H1 (cell line): ENCODE measurements around the gene ARHGEF26. TPM values are rescaled to one million over a fixed set of nuclear protein-coding genes. Genes with fewer than 3 reads are reported as not detected.

ENCODE experiments used
- ATF3 ChIP-seq: IDR thresholded peaks from 2 replicates; pipeline ENCODE4 v1.6.1; 2011; ENCODE audit warnings: low read depth, mild to moderate bottlenecking, low read length; ENCODE audit not compliant: insufficient read depth
- BACH1 ChIP-seq: IDR thresholded peaks from 2 replicates; pipeline ENCODE4 v1.6.1; 2012; ENCODE audit warnings: low read length, improper control_type of control experiment
- HDAC2 ChIP-seq, 2 experiments: fragments of 300-600 bp in 1 of 2; sonication (generic) in 1 of 2; IDR thresholded peaks; 2 replicates each; pipeline ENCODE4 v1.6.1; 2011 to 2012; ENCODE audit warnings: low read depth in 2 of 2, low read length in 2 of 2, mild to moderate bottlenecking in 2 of 2, moderate library complexity in 2 of 2, borderline replicate concordance in 1 of 2, inconsistent platforms in 1 of 2
- KDM5A ChIP-seq: fragments of 200-600 bp; IDR thresholded peaks from 2 replicates; pipeline ENCODE4 v1.7.1; 2012; ENCODE audit warnings: mild to moderate bottlenecking, low read length, inconsistent platforms, mixed read lengths
- MAFK ChIP-seq: IDR thresholded peaks from 2 replicates; pipeline ENCODE4 v1.6.1; 2012; ENCODE audit warnings: low read depth, mild to moderate bottlenecking, improper control_type of control experiment, low read length
- NRF1 ChIP-seq: IDR thresholded peaks from 2 replicates; pipeline ENCODE4 v1.6.1; 2011; ENCODE audit warnings: mild to moderate bottlenecking, low read depth, low read length, improper control_type of control experiment
- SIX5 ChIP-seq: IDR thresholded peaks from 2 replicates; pipeline ENCODE4 v1.6.1; 2011; ENCODE audit warnings: mild to moderate bottlenecking, low read depth, low read length
- polyA plus RNA-seq, 7 experiments: library from polyadenylated mRNA; depleted of rRNA in 3 of 7; stranded (reverse) in 5 of 7; unstranded in 2 of 7; fragments of >200 nt in 5 of 7; fragments of 200-250 nt in 2 of 7; gene quantifications; 1 replicate in 5 of 7; 2 replicates in 1 of 7; 4 replicates in 1 of 7; pipeline versions ENCODE4 v1.2.1 to v1.2.3, GENCODE V29; 2011 to 2013; ENCODE audit warnings: missing spikeins in 2 of 7, mixed read lengths in 2 of 7
- total RNA-seq: library from RNA; stranded (reverse); fragmentation: NEBNext Ultra II Directional; extraction: Animal tissue kit (Norgen Biotek cat#: 25700); gene quantifications from 2 replicates; pipeline ENCODE4 v1.2.1, GENCODE V29; 2021

Gene ARHGEF26
- total and polyA plus RNA-seq, 2 of the 8 experiments (the other 6 are each of a cell fraction or from before 2014, with no cell fraction given), result 3.1 to 15.6 TPM

- TF ChIP-seq ATF3 (no peak), SIX5 (no peak), HDAC2 (IDR thresholded peaks at IDR 0.05; ENCODE audit: borderline replicate concordance in 1 of 2, low read depth in 2 of 2, low read length in 2 of 2) (no peak), MAFK (no peak), BACH1 (no peak), KDM5A (no peak), NRF1 (no peak)
Measured at GRCh38 chr3:154304116-154304786, 183.1 kb downstream of the ARHGEF26 start (continued).
